ENCODE measurements around the gene FOXL3. TPM values are rescaled to one million over a fixed set of nuclear protein-coding genes. Genes with fewer than 3 reads are reported as not detected.

FOXL3 gene
- total RNA-seq, 2 experiments from 2014 or later: not detected

DNA sequence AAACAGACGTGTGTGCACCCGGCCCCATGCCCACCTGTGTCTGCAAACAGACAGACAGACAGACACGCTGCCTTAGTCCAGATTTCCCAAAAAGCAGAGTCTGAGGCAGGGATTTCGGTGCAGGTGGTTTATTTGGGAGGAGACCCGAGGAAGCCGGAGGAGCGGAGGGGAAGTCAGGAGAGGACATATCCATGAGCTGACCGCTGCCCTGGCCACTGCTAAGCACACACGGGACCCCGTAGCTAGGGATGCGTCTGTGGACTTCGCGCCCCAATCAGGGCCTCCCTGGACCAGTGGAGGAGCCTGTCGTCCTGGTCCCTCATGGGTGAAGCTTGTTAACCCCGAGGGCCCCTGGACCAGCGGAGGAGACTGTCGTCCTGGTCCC, 47.6 kb downstream of the FOXL3 start:
- no peaks in the 10 kb centered on the region for H3K36me3 Mint-ChIP-seq
- H3K9me3 Mint-ChIP-seq (ENCODE audit: low read depth): peaks cover 16% of the 10 kb centered on the region
- no peaks in the 10 kb centered on the region for H3K4me1 Mint-ChIP-seq
- DNase-seq (no peak), ATAC-seq (no peak)
- no peaks in the 10 kb centered on the region for H3K27me3 Mint-ChIP-seq
- no peak overlapping the region for H3K27ac Mint-ChIP-seq
- H3K4me3 Mint-ChIP-seq: no peak overlapping the region
- CTCF ChIA-PET: no interaction called here

- Mint-ChIP-seq H3K27ac (no peak overlapping the region), H3K9me3 (ENCODE audit: low read depth) (peaks cover 16% of the 10 kb centered on the region), H3K4me3 (no peak overlapping the region), H3K4me1 (no peaks in the 10 kb centered on the region), H3K27me3 (no peaks in the 10 kb centered on the region), H3K36me3 (no peaks in the 10 kb centered on the region)
- ATAC-seq: no peak
- CTCF ChIA-PET: no interaction called here
- DNase-seq: no peak
Observed at GRCh38 chr7:338295-339061, 48.5 kb downstream of the FOXL3 start.

DNA sequence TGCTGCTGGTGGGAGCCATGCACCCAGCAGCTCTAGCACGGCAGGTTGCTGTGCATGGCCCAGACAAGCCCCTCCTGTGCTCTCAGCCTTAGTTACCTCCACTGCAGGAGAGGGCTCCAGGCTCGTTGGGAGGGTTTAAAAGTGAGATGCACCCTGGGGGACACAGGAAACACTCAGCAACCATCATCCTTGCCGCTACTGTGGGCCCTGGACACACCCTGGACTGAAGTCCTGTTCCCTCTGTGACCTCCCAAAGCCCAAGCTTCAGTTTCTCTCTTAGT, 49.0 kb downstream of the FOXL3 start:
- ATAC-seq (no peak), DNase-seq (no peak)
- CTCF ChIA-PET: no interaction called here
- Mint-ChIP-seq H3K27me3 (no peaks in the 10 kb centered on the region), H3K4me1 (no peaks in the 10 kb centered on the region), H3K4me3 (no peak overlapping the region), H3K27ac (no peak overlapping the region), H3K36me3 (no peaks in the 10 kb centered on the region), H3K9me3 (ENCODE audit: low read depth) (peaks cover 12% of the 10 kb centered on the region)

DNA sequence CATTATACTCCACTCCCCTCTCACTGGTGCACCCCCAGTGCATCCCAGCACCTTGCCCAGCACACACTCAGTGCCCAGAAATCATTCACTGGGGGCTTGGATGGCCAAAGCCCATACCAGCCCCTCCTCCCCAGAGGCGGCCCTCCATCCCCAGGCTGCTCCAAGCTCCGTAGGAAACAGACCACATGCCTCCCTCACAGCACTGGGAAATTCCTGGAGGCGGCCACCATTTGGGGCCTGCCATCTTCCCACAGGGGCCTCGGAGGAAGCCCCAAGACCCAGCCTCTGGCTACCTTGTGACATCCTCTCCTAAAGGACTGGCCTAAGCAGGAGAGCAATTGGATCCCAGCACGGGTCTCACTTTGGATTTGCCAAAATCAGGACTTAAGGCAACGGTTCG, 49.7 kb downstream of the FOXL3 start:
- Mint-ChIP-seq H3K4me1 (no peaks in the 10 kb centered on the region), H3K4me3 (no peak overlapping the region), H3K27me3 (no peaks in the 10 kb centered on the region), H3K36me3 (no peaks in the 10 kb centered on the region), H3K9me3 (ENCODE audit: low read depth) (peaks cover 5% of the 10 kb centered on the region), H3K27ac (no peak overlapping the region)
- DNase-seq: no peak
- CTCF ChIA-PET: interaction anchor here (1.1 kb wide), 1 partner anchor 125 kb away, joined by 3 read pairs; no protein-coding TSS in a partner anchor
- ATAC-seq: no peak

- H3K27ac Mint-ChIP-seq: no peak overlapping the region
- no peaks in the 10 kb centered on the region for H3K9me3 Mint-ChIP-seq (ENCODE audit: low read depth)
- no peaks in the 10 kb centered on the region for H3K27me3 Mint-ChIP-seq
Observed at GRCh38 chr7:340200-340937, 50.4 kb downstream of the FOXL3 start.

More at GRCh38 chr7:340200-340937, 50.4 kb downstream of the FOXL3 start:
- no peaks in the 10 kb centered on the region for H3K4me1 Mint-ChIP-seq
- no peak overlapping the region for H3K4me3 Mint-ChIP-seq
- no peak for DNase-seq
- no peaks in the 10 kb centered on the region for H3K36me3 Mint-ChIP-seq
- CTCF ChIA-PET: interaction anchor here (1.1 kb wide), 1 partner anchor 124 kb away, joined by 3 read pairs; no protein-coding TSS in a partner anchor
- no peak for ATAC-seq

Other genes with a start within 250 kb of the FOXL3 start
- under 1 TPM; 0.45 to 0.73 TPM for gene FAM20C, start 97.6 kb upstream of the FOXL3 start, total RNA-seq
- 1 to 10 TPM in 1 of 2 experiments, under 1 TPM in 1; 0.67 to 2.3 TPM for gene PDGFA, start 229.7 kb downstream of the FOXL3 start, total RNA-seq